ENCODE results near the gene PDE6D.

DNA sequence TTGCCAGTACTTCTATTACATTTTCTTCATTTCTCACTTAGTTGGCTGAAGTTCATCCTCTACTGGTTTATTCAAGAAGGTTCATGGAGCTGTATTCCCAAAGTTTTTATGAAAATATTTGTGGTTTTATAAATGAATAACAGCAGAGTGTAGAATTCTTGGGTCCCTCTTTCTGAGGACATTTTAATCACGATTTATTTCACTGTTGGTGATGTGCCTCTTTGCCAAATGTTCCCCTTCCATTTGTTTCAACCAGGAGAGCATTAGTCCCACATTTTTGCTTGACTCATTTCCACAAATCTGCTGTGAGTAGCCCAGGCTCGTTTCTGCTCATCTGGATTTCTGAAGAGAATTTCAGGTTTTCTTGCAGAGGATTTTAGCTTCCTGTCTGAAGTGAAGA, 25.9 kb upstream of the PDE6D start:
- no peak for TF ChIP-seq POLR2A (IDR thresholded peaks at IDR 0.05; ENCODE audit: low read depth, low read length)
- TF ChIP-seq POLR2AphosphoS5 (IDR thresholded peaks at IDR 0.05; ENCODE audit: low read depth, low read length) = no peak

All from GM12891 (cell line).